Suprapubic skin (tissue), 4 donors: ENCODE data around the gene CCNQ. TPM values are rescaled to one million over a fixed set of nuclear protein-coding genes. Genes with fewer than 3 reads are reported as not detected.

ENCODE experiments used
- DNase-seq, 2 donors: peaks; one replicate each; pipeline ENCODE4 v3.0.0-alpha.2; 2019; ENCODE audit warnings: low spot score in 2 of 2
- H3K27ac ChIP-seq: fragments of 200-600 bp; sonication (generic); one replicate; pipeline ENCODE4 v1.5.1; 2019
- H3K27me3 ChIP-seq: fragments of 200-600 bp; sonication (generic); one replicate; pipeline ENCODE4 v1.5.1; 2019
- H3K36me3 ChIP-seq: fragments of 200-600 bp; sonication (generic); one replicate; pipeline ENCODE4 v1.5.1; 2019
- H3K4me1 ChIP-seq: fragments of 200-600 bp; sonication (generic); one replicate; pipeline ENCODE4 v1.5.1; 2019
- H3K4me3 ChIP-seq: fragments of 200-600 bp; sonication (generic); one replicate; pipeline ENCODE4 v1.5.1; 2019; ENCODE audit warnings: mild to moderate bottlenecking
- H3K9me3 ChIP-seq: fragments of 200-600 bp; sonication (generic); one replicate; pipeline ENCODE4 v1.5.1; 2019
- EP300 ChIP-seq: sonication (generic); formaldehyde crosslinking; IDR thresholded peaks from one replicate; pipeline ENCODE4 v1.6.1; 2017; ENCODE audit warnings: antibody characterized with exemption
- POLR2A ChIP-seq, 2 donors: fragments of 450-650 bp; IDR thresholded peaks; one replicate each; pipeline ENCODE4 v1.6.1; 2017; ENCODE audit warnings: antibody characterized with exemption in 2 of 2, mild to moderate bottlenecking in 2 of 2, moderate library complexity in 2 of 2
- POLR2AphosphoS5 ChIP-seq, 3 donors: sonication (generic); formaldehyde crosslinking; IDR thresholded peaks; one replicate each; pipeline ENCODE4 v1.6.1; 2017; ENCODE audit warnings: antibody characterized with exemption in 3 of 3
- WGBS: methylation state at CpG from one replicate; pipeline ENCODE4 v1.1.5; 2018; 5-methylcytosine and 5-hydroxymethylcytosine counted together
- total RNA-seq, 4 donors: library from RNA; depleted of rRNA; stranded (reverse); fragments of >200 nt; gene quantifications; one replicate each; pipeline ENCODE4 v1.1.0, GENCODE V29; 2016
- TF ChIP-seq, protein P1 (sequence below), 2 donors: fragments of 200-600 bp in 1 of 2; fragments of 450-650 bp in 1 of 2; sonication (generic) in 1 of 2; IDR thresholded peaks; one replicate each; pipeline ENCODE4 v1.5.1; 2016 to 2019; ENCODE audit warnings: antibody characterized with exemption in 2 of 2, mild to moderate bottlenecking in 1 of 2, moderate library complexity in 1 of 2

The CCNQ gene
- total RNA-seq, 4 donors from 2014 or later, result 16.4 to 33.2 (median 29.3) TPM

DNA sequence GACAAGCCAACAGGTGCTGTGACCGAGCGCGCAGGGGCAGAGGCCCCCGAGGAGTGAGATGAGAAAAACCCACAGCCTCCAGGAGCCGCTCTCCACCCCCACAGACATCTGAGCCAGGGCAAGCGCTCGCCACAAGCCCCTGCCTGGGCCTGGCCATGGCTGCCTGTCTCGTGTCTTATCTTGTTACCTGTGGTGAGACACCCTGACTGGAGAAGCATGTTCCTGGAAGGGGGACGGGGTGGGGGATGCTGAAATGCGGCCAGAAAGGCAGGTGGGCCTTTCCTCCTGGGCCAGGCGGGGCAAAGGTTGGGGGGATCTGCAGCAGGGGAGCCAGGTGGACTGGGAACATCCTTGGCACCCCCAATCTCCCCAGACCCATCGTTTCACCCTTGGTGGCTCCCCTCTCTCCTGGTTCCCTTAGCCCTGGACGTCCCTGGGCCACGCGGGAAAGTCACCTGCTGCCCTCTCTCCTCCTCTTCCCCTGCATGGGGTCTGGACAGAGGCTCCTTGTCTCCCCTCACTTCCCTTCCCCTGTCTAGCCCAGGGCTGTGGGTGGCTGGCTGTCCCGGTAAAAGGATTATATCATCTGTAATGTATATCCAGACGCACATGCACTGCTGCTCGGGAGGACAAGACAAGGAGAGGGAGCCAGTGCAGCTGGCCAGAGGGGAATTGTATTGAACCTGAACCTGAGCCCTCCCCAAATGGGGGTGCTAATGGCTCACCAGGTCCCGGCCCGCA is 39.7 kb upstream of the CCNQ start:
- TF ChIP-seq POLR2AphosphoS5 (IDR thresholded peaks at IDR 0.05) (no peak), POLR2A (IDR thresholded peaks at IDR 0.05) (no peak), EP300 (no peak)
- TF ChIP-seq, protein P1, sequence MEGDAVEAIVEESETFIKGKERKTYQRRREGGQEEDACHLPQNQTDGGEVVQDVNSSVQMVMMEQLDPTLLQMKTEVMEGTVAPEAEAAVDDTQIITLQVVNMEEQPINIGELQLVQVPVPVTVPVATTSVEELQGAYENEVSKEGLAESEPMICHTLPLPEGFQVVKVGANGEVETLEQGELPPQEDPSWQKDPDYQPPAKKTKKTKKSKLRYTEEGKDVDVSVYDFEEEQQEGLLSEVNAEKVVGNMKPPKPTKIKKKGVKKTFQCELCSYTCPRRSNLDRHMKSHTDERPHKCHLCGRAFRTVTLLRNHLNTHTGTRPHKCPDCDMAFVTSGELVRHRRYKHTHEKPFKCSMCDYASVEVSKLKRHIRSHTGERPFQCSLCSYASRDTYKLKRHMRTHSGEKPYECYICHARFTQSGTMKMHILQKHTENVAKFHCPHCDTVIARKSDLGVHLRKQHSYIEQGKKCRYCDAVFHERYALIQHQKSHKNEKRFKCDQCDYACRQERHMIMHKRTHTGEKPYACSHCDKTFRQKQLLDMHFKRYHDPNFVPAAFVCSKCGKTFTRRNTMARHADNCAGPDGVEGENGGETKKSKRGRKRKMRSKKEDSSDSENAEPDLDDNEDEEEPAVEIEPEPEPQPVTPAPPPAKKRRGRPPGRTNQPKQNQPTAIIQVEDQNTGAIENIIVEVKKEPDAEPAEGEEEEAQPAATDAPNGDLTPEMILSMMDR (IDR thresholded peaks at IDR 0.05), result no peak
- no peak for DNase-seq
- Histone ChIP-seq H3K4me3 (no peak overlapping the region), H3K27ac (no peak overlapping the region), H3K4me1 (peaks cover 15% of the 10 kb centered on the region), H3K36me3 (no peaks in the 10 kb centered on the region), H3K9me3 (no peaks in the 10 kb centered on the region), H3K27me3 (peaks cover 37% of the 10 kb centered on the region)
- WGBS, result 62% methylated on average over 14 of the region's 20 CpGs

DNA sequence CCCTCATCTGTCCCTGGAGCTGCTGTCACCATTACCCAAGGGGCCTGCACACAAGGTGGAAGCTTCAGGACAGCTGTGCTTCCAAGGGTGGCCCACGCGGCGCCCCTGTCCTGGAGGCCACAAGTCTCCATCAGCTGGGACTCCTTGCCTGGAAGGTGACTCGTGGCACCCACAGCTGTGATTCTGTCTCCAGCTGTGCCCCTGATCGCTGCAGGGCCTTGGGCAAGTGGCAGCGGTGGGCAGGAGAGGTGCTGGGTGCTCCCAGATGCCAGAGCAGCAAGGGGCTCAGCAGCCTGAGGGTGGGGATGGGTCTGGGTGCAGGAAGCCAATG is 39.1 kb upstream of the CCNQ start:
- Histone ChIP-seq H3K4me1 (peaks cover 11% of the 10 kb centered on the region), H3K27ac (no peak overlapping the region), H3K27me3 (peaks cover 31% of the 10 kb centered on the region), H3K4me3 (no peak overlapping the region), H3K36me3 (no peaks in the 10 kb centered on the region), H3K9me3 (no peaks in the 10 kb centered on the region)
- no peak for TF ChIP-seq POLR2AphosphoS5 (IDR thresholded peaks at IDR 0.05)
- TF ChIP-seq POLR2A (IDR thresholded peaks at IDR 0.05), result no peak
- TF ChIP-seq, protein P1 (IDR thresholded peaks at IDR 0.05), result no peak
- TF ChIP-seq EP300, result no peak
- no CpG with 5 or more reads among the region's 6 CpGs for WGBS
- no peak for DNase-seq

DNA sequence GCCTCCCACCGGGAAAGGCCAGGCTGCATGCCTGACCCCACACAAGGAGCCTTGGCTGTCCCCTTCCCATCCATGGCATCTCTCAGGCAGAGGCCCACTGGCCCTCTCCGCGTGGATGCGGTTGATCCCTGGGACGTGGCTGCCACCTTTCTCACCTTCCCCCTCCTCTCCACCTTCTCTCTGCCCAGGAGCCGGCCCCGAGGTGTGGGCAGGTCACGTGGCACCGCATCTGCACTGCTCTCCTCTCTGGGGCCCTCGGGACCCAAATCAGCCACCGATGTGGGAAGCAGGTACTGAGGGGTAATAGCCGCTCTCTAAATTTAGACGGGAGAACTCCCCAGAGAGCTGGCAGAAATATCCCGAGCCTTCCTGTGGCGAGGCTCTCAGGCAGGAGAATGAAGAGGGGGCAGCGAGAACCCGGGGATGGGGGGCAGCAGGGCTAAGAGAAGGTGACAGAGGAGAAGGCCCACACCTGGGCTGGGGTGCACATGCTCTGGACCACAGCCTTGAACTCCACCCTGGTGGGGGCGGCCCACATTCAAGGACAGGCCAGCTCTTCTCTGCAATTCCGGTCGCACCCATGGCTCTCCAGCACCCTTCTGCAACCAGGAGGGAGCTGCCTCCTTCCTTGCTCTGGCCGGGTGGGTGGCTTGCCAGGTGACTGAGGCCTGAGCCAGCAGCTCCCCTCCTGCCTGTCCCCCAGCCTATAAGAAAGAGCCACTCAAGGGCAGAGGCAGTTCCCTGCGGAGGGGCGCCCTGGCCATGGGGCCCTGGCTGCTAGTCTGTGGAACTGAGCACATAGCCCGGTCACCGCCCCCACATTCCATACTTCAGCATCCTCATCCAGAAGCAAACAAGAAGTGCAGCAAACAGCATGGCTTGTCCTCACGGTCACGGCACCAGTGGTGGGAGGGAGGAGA is 38.4 kb upstream of the CCNQ start:
- no peak for TF ChIP-seq EP300
- TF ChIP-seq, protein P1 (IDR thresholded peaks at IDR 0.05), result no peak
- H3K36me3 ChIP-seq, result no peaks in the 10 kb centered on the region
- 82% methylated on average over 22 of the region's 27 CpGs for WGBS
- no peak overlapping the region for H3K4me3 ChIP-seq
- no peak overlapping the region for H3K27ac ChIP-seq
- H3K27me3 ChIP-seq, result peaks cover 25% of the 10 kb centered on the region
- H3K9me3 ChIP-seq, result no peaks in the 10 kb centered on the region
- peaks cover 7% of the 10 kb centered on the region for H3K4me1 ChIP-seq
- no peak for DNase-seq

DNA sequence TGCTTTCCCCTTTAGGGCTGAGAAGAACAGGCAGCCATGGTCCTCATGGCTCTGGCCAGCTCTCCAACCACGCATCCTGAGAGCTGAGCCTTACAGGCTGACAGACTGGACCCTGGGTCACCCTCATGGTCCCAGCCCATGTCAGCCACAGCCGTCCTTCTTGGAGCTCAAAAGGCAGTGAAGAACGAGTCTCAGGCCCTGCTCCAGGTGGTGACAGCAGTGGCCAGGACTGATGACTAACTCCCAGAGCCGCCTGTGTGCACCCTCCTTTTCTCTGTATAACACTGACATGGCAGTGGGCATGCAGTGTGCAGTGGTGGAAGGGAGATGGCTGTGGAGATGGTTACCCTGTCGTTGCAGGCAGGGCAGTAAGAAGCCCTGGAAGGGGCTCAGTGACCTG is 37.8 kb upstream of the CCNQ start:
- no peak for DNase-seq
- H3K4me3 ChIP-seq, result no peak overlapping the region
- TF ChIP-seq, protein P1 (IDR thresholded peaks at IDR 0.05), result no peak
- TF ChIP-seq POLR2AphosphoS5 (IDR thresholded peaks at IDR 0.05) (no peak), POLR2A (IDR thresholded peaks at IDR 0.05) (no peak), EP300 (no peak)
- H3K36me3 ChIP-seq, result no peaks in the 10 kb centered on the region
- H3K4me1 ChIP-seq, result peaks cover under 1% of the 10 kb centered on the region
- H3K27me3 ChIP-seq, result peaks cover 18% of the 10 kb centered on the region
- H3K27ac ChIP-seq, result no peak overlapping the region
- no CpG with 5 or more reads among the region's 5 CpGs for WGBS
- no peaks in the 10 kb centered on the region for H3K9me3 ChIP-seq
